NCI-H524 (cell line): ENCODE data around the gene MICAL3.
"Not testable (repeated sequence)": the region's sequence is repeated elsewhere in the genome, so short reads cannot be mapped to it uniquely, and the experiment has no call there.

Source experiments
- DNase-seq, 2 experiments: peaks; one replicate each; lab custom pipeline; 2025; lab: John Stamatoyannopoulos, UW

MICAL3 gene

GRCh38 chr22:17778412-17778976 is 245.9 kb downstream of the MICAL3 start:
- no peak for DNase-seq

GRCh38 chr22:17777717-17778044 is 246.7 kb downstream of the MICAL3 start:
- DNase-seq, result no peak

GRCh38 chr22:17777005-17777716 is 247.2 kb downstream of the MICAL3 start:
- DNase-seq, result no peak

- DNase-seq, result no peak
These were observed 248.4 kb downstream of the MICAL3 start for GRCh38 chr22:17775781-17776465.

- no peak for DNase-seq
These were observed 249.3 kb downstream of the MICAL3 start for GRCh38 chr22:17774926-17775685.

- peak in 1 of 2 experiments; percentile 24 for DNase-seq
These were observed 250.0 kb downstream of the MICAL3 start, which contains the start of gene BID for GRCh38 chr22:17774206-17774925. Gene BID (minus strand): TSS chr22:17774469. CDS start chr22:17750116, 24,353 bp downstream.

GRCh38 chr22:17773606-17774205 is 250.7 kb downstream of the MICAL3 start:
- DNase-seq, result peak; percentile 60 to 68

GRCh38 chr22:17772958-17773605 is 251.3 kb downstream of the MICAL3 start:
- DNase-seq, result no peak

- peak in 1 of 2 experiments; percentile 62 for DNase-seq
These were observed 252.0 kb downstream of the MICAL3 start for GRCh38 chr22:17772249-17772957.

- DNase-seq, result no peak
These were observed 253.9 kb downstream of the MICAL3 start for GRCh38 chr22:17770180-17771077.

- DNase-seq, result no peak
These were observed 254.7 kb downstream of the MICAL3 start for GRCh38 chr22:17769716-17770082.

GRCh38 chr22:17769013-17769715 is 255.2 kb downstream of the MICAL3 start:
- no peak for DNase-seq

- no peak for DNase-seq
These were observed 256.9 kb downstream of the MICAL3 start for GRCh38 chr22:17767233-17768065.

GRCh38 chr22:17764852-17765251 is 259.5 kb downstream of the MICAL3 start:
- DNase-seq, result not testable (repeated sequence)

GRCh38 chr22:17764036-17764435 is 260.3 kb downstream of the MICAL3 start:
- DNase-seq, result no peak

- DNase-seq, result not testable (repeated sequence)
These were observed 260.9 kb downstream of the MICAL3 start for GRCh38 chr22:17763442-17763841.

- no peak for DNase-seq
These were observed 263.2 kb downstream of the MICAL3 start for GRCh38 chr22:17761138-17761488.
